BJ (cell line): ENCODE results near the gene TPCN2. TPM values are rescaled to one million over a fixed set of nuclear protein-coding genes. Genes with fewer than 3 reads are reported as not detected.
A peak's percentile ranks its signal among the peaks of the same experiment; 100 is the strongest.

Experiments used
- CTCF ChIA-PET: fragments of 350-600 bp; formaldehyde crosslinking; extraction: SDS; loops from one replicate; lab custom pipeline; 2021; ENCODE audit warnings: antibody characterized with exemption, inconsistent platforms; lab: Yijun Ruan, JAX
- POLR2A ChIA-PET: fragments of 300-600 bp; sonication (Branson Sonifier 250); formaldehyde crosslinking; extraction: SDS; loops from one replicate; lab custom pipeline; 2021; ENCODE audit warnings: antibody characterized with exemption; lab: Charles Lee
- DNase-seq: peaks from one replicate; pipeline ENCODE4 v3.0.0-alpha.2; 2011; ENCODE audit warnings: low read depth
- H3K27me3 ChIP-seq: 2 replicates; pipeline ENCODE4 v1.6.0; 2011; ENCODE audit warnings: low read length; ENCODE audit not compliant: control insufficient read depth, insufficient read depth
- H3K36me3 ChIP-seq: 2 replicates; pipeline ENCODE4 v1.5.1; 2011; ENCODE audit warnings: low read length; ENCODE audit not compliant: control insufficient read depth, insufficient read depth
- H3K4me3 ChIP-seq: 2 replicates; pipeline ENCODE4 v1.5.1; 2011; ENCODE audit warnings: low read depth, mild to moderate bottlenecking, control low read depth, low read length
- CTCF ChIP-seq: IDR thresholded peaks from 2 replicates; pipeline ENCODE4 v1.5.1; 2011; ENCODE audit warnings: low read depth, mild to moderate bottlenecking, control low read depth, inconsistent platforms, low read length, moderate library complexity; ENCODE audit not compliant: insufficient read depth
- polyA plus RNA-seq: library from polyadenylated mRNA; depleted of rRNA; stranded (reverse); fragments of >200 nt; gene quantifications from 2 replicates; pipeline ENCODE4 v1.2.3, GENCODE V29; 2011

The TPCN2 gene
- polyA plus RNA-seq, 1 experiment = 9.9 TPM

GRCh38 chr11:69085490-69086095 lies 36.9 kb downstream of the TPCN2 start:
- TF ChIP-seq CTCF = no peak
- CTCF ChIA-PET = interaction anchor here (0.6 to 1.9 kb wide), 5 partner anchors 12 to 558 kb away, joined by 3 to 6 read pairs (median 3); partner anchors contain the start of gene MRGPRF
- Histone ChIP-seq H3K4me3 (no peak overlapping the region), H3K27me3 (no peaks in the 10 kb centered on the region), H3K36me3 (peaks cover 21% of the 10 kb centered on the region)
- DNase-seq = no peak
- POLR2A ChIA-PET = no interaction called here

GRCh38 chr11:69086152-69087132 lies 37.7 kb downstream of the TPCN2 start:
- H3K4me3 ChIP-seq = no peak overlapping the region
- ChIA-PET CTCF (interaction anchor here (0.7 to 1.9 kb wide), 5 partner anchors 11 to 558 kb away, joined by 3 to 6 read pairs (median 3); partner anchors contain the start of gene MRGPRF), POLR2A (interaction anchor here (0.6 kb wide), 1 partner anchor 159 kb away, joined by 11 read pairs; no protein-coding TSS in a partner anchor)
- TF ChIP-seq CTCF = peak; percentile 28
- no peak for DNase-seq
- H3K27me3 ChIP-seq = no peaks in the 10 kb centered on the region
- H3K36me3 ChIP-seq = peaks cover 19% of the 10 kb centered on the region

GRCh38 chr11:69087133-69087524 lies 38.4 kb downstream of the TPCN2 start:
- no peaks in the 10 kb centered on the region for H3K27me3 ChIP-seq
- peaks cover 16% of the 10 kb centered on the region for H3K36me3 ChIP-seq
- POLR2A ChIA-PET = interaction anchor here (0.6 kb wide), 1 partner anchor 158 kb away, joined by 11 read pairs; no protein-coding TSS in a partner anchor
- TF ChIP-seq CTCF = no peak
- no peak for DNase-seq
- CTCF ChIA-PET = interaction anchor here (0.9 to 2.8 kb wide), 6 partner anchors 11 to 624 kb away, joined by 3 to 8 read pairs (median 4); partner anchors contain the start of gene MRGPRF
- H3K4me3 ChIP-seq = no peak overlapping the region

- peaks cover 16% of the 10 kb centered on the region for H3K36me3 ChIP-seq
- ChIA-PET CTCF (interaction anchor here (0.7 to 2.8 kb wide), 6 partner anchors 22 to 625 kb away, joined by 3 to 8 read pairs (median 3); no protein-coding TSS in a partner anchor), POLR2A (no interaction called here)
Measured at GRCh38 chr11:69087811-69088210, 39.1 kb downstream of the TPCN2 start.

More at GRCh38 chr11:69087811-69088210, 39.1 kb downstream of the TPCN2 start:
- Histone ChIP-seq H3K4me3 (no peak overlapping the region), H3K27me3 (no peaks in the 10 kb centered on the region)
- DNase-seq = no peak
- no peak for TF ChIP-seq CTCF
